ENCODE results near the gene MPDZ.

MPDZ gene

GRCh38 chr9:13279284-13280141 is at the start of gene MPDZ:
Gene MPDZ (minus strand): TSS chr9:13279692. CDS start chr9:13250315, 29,377 bp downstream.
- DNase-seq, result peak; percentile 81

GRCh38 chr9:13324988-13325387 is 45.5 kb upstream of the MPDZ start:
- no peak for DNase-seq

GRCh38 chr9:13322828-13323550 is 43.5 kb upstream of the MPDZ start:
- no peak for DNase-seq

GRCh38 chr9:13318027-13318426 is 38.5 kb upstream of the MPDZ start:
- no peak for DNase-seq

- no peak for DNase-seq
These were observed 17.5 kb upstream of the MPDZ start for GRCh38 chr9:13296972-13297371.

GRCh38 chr9:13295556-13295955 is 16.1 kb upstream of the MPDZ start:
- no peak for DNase-seq

- DNase-seq, result no peak
These were observed 13.3 kb upstream of the MPDZ start for GRCh38 chr9:13292782-13293181.

GRCh38 chr9:13292158-13292557 is 12.7 kb upstream of the MPDZ start:
- DNase-seq, result no peak

- no peak for DNase-seq
These were observed 12.2 kb upstream of the MPDZ start for GRCh38 chr9:13291718-13292117.

- no peak for DNase-seq
These were observed 4.5 kb upstream of the MPDZ start for GRCh38 chr9:13284011-13284410.

GRCh38 chr9:13282998-13283397 is 3.5 kb upstream of the MPDZ start:
- DNase-seq, result no peak

GRCh38 chr9:13281356-13282016 is 2.0 kb upstream of the MPDZ start:
- DNase-seq, result no peak

GRCh38 chr9:13278368-13279246 is 885 bp downstream of the MPDZ start:
- DNase-seq, result peak; percentile 59

- no peak for DNase-seq
These were observed 1.5 kb downstream of the MPDZ start for GRCh38 chr9:13278023-13278367.

GRCh38 chr9:13274886-13275641 is 4.4 kb downstream of the MPDZ start:
- no peak for DNase-seq

GRCh38 chr9:13270734-13271133 is 8.8 kb downstream of the MPDZ start:
- DNase-seq, result no peak

GRCh38 chr9:13269589-13270452 is 9.7 kb downstream of the MPDZ start:
- no peak for DNase-seq

GRCh38 chr9:13268469-13268868 is 11.0 kb downstream of the MPDZ start:
- no peak for DNase-seq

GRCh38 chr9:13267743-13268142 is 11.7 kb downstream of the MPDZ start:
- no peak for DNase-seq

- DNase-seq, result no peak
These were observed 13.3 kb downstream of the MPDZ start for GRCh38 chr9:13266167-13266566.

GRCh38 chr9:13264788-13265187 is 14.7 kb downstream of the MPDZ start:
- no peak for DNase-seq

All from NCI-H1436 (cell line).